GM19351 (cell line): ENCODE data around the gene CBX4.

ENCODE experiments used
- ATAC-seq: cut with Tn5 transposase; IDR thresholded peaks from one replicate; pipeline ENCODE4 v1.9.1; 2021; ENCODE audit warnings: mild to moderate bottlenecking, moderate library complexity; ENCODE audit not compliant: unreplicated experiment

Gene CBX4

DNA sequence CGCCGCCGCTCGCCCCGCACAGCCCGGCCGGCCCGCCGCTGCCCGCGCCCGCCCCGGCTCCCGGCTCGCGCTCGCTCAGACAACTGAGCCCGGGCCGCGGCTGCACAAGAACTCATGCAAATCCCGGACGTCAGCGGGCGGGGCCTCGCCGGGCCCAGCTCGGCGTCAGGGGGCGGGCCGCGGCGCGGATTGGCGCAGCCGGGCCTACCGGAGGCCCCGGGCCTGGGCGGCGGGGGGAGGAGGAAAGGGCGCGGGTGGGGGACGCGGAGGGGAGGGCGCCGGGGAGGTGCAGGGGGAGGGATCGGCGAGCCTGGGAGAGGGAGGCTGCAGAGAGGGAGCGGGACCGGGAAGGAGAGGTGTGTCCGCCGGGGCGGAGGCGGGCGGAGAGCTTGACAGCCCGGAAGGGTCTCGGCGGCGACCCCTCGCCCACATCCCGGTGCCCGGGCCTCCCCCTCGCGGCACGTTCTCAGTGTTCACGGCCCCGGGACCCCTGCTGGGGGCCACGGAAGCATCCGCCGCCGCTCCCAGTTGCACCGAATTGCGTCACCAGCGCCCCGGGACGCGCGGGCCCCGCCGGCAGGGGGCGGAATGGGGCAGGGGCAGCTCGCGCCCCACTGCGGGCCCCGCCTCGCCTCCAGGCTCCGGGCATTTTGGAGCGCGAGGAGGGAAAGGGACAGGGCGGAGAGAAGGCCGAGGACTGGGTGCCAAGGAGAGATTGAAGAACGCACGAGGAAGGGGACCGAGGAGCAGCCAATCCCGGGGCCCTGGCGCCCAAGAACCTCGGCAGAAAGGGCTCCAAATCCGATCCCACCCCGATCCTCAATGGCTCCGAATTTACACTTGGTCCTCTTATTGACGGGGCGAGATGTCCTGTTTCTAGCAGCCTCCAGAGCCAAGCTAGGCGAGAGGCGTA, at the start of gene CBX4:
Gene CBX4, minus strand, starts transcription at position 85 of the 913 bp plus-strand sequence. CDS start 189 bp downstream, outside the sequence.
- peak; percentile 71 for ATAC-seq

- ATAC-seq: no peak
Measured at GRCh38 chr17:79888009-79888540, 48.8 kb upstream of the CBX4 start.

DNA sequence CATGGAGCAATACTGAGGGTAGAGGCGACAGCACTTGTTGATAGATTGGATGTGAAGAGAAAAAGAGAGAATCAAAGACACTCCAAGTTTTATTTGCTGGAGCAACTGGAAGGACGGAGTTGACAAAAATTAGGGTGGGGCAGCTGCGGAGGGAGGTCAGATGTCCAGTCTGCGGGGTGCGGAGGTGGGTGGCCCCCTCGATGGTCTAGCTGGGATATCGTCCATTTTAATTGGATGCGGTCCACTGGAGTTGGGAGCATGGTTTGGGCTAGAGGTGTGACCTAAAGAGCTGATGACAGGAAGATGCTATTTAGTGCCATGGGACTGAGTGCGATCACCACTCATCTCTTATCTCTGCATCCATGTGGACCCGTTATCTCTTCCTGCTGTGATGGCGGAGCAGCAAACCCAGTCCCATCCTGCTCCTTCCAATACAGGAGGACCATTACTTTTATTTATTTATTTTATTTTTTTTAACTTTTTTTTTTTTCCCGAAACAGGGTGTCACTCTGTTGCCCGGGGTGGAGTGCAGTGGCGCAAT, 48.3 kb upstream of the CBX4 start:
- no peak for ATAC-seq

- no peak for ATAC-seq
Measured at GRCh38 chr17:79883202-79883601, 44.0 kb upstream of the CBX4 start.

GRCh38 chr17:79878329-79878947, 39.2 kb upstream of the CBX4 start:
- ATAC-seq: no peak

DNA sequence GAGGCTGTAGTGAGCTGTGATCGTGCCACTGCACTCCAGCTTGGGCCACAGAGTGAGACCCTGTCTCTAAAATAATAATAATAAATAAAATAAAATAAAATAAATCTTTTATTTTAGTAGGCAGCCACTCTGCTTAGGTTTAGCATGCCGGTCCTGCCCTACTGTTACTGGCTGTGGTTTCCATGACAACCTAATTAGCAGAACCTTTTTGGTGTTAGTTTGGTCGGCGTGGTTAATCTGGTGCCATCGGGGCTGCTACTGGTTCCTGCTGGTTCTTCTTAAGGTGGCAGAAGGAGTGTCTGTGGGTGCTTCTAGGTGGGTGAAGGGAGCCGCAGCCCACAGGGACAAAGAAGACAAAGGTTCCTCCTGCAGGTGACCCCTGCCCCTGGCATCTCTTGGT, 37.8 kb upstream of the CBX4 start:
- ATAC-seq: no peak

- no peak for ATAC-seq
Measured at GRCh38 chr17:79875511-79875910, 36.3 kb upstream of the CBX4 start.

DNA sequence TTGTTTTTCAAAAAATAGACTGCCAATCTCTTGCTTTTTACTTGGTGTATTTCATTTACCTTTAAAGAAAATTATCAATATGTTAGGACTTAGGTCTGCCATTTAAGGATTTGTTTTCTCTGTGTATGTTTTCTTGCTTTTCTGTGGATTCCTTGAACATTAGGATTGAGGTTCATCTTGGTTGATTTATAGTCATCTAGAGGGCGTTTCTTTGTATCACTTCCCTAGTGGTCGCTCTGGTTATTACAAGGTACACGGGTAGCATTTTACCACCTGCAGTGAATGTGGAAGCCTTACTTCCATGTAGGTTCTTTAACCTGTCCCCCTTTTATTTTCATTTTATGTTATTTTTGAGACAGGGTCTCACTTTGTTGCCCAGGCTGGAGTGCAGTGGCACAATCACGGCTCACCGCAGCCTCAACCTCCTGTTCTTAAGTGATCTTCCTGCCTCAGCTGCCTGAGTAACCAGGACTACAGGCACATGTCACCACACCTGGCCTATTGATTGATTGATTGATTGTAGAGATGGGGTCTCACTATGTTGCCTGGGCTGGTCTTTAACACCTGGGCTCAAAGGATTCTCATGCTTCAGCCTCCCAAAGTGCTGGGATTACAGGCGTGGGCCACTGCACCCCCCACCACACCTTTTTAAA, 35.2 kb upstream of the CBX4 start:
- no peak for ATAC-seq

GRCh38 chr17:79873583-79873982, 34.3 kb upstream of the CBX4 start:
- ATAC-seq: no peak

GRCh38 chr17:79872762-79873161, 33.5 kb upstream of the CBX4 start:
- no peak for ATAC-seq

GRCh38 chr17:79871131-79871530, 31.9 kb upstream of the CBX4 start:
- no peak for ATAC-seq

DNA sequence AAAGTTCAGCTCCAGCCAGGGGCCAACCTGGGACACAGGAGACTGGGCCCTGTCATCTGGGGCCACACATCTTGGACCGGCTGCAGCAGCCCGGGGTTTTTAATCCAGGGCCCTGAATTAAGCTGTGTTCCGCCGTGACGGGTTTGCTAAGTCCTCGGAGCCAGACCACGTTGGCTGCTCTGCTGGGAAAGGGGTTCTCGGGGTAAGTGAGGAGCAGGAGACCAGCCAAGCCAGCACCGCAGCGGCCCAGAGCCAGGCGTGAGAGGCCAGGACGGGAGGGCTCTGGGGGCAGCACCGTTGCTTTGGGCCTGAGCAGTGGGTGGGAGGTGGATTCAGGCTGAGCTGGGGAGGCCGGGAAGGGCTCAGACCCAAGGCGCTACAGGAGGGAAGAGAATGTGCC, 31.3 kb upstream of the CBX4 start:
- ATAC-seq: no peak

DNA sequence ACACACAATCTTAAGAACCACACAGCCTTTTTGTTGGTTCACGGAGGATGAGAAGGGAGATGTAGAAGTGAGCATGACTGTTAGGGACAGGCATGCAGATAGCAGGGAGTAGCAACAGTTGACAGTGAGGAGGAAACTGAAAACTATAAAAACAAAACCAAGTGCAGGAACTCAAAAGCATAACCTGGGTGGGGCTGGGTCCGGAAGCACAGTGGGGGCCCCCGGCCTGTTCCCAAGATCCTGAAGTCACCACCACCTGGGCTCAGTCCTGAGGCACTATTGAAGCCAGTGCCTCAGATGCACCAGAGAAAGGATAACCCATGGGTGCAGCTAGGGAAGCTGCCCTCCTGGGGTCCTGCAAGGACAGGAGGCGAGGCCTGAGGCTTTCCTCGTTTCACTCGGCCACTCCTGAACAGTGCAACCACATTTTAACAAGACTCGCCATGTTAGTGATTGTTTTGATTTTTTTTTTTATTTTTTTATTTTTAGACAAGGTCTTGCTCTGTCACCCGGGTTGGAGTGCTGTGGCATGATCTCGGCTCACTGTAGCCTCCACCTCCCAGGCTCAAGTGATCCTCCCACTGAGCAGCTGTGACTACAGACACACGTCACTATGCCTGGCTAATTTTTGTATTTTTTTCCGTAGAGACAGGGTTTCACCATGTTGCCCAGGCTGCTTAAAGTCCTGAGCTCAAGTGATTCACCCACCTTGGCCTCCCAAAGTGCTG, 27.7 kb upstream of the CBX4 start:
- ATAC-seq: no peak

- ATAC-seq: no peak
Measured at GRCh38 chr17:79865351-79866210, 26.3 kb upstream of the CBX4 start.

- ATAC-seq: no peak
Measured at GRCh38 chr17:79864617-79865250, 25.5 kb upstream of the CBX4 start.

- ATAC-seq: no peak
Measured at GRCh38 chr17:79864147-79864546, 24.9 kb upstream of the CBX4 start.

- no peak for ATAC-seq
Measured at GRCh38 chr17:79862771-79863440, 23.7 kb upstream of the CBX4 start.

DNA sequence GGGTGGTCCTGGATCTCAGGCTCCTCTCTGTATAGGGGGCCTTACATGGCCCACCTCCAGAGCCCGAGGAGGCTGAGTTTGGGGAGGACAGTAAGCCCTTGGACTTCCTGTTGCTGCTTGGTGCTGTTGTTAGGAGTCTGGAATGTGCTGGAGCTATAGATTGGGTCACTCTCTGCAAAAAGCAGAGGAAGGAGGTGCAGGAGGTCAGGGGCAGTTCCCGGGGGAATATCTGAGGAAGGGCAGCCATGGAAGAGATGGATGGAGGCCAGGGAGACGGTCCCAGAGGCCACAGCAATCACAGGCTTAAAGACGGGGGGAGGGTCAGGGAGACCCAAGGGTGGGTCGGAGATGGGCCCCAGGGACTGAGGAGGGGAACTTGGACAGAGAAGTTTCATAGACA, 23.0 kb upstream of the CBX4 start:
- ATAC-seq: no peak
